ENCODE data around the gene ASGR1.

- TF ChIP-seq EZH2 (IDR thresholded peaks at IDR 0.05; ENCODE audit: insufficient read depth, poor library complexity, severe bottlenecking) (no peak), EZH2phosphoT487 (IDR thresholded peaks at IDR 0.05; ENCODE audit: insufficient read depth, low read depth) (no peak)
These were observed 45.5 kb upstream of the ASGR1 start for GRCh38 chr17:7224661-7225111.
